ENCODE measurements around the gene LCN2. TPM values are rescaled to one million over a fixed set of nuclear protein-coding genes. Genes with fewer than 3 reads are reported as not detected.
A peak's percentile ranks its signal among the peaks of the same experiment; 100 is the strongest.

The LCN2 gene
- total RNA-seq, 2 experiments from 2014 or later: not detected

DNA sequence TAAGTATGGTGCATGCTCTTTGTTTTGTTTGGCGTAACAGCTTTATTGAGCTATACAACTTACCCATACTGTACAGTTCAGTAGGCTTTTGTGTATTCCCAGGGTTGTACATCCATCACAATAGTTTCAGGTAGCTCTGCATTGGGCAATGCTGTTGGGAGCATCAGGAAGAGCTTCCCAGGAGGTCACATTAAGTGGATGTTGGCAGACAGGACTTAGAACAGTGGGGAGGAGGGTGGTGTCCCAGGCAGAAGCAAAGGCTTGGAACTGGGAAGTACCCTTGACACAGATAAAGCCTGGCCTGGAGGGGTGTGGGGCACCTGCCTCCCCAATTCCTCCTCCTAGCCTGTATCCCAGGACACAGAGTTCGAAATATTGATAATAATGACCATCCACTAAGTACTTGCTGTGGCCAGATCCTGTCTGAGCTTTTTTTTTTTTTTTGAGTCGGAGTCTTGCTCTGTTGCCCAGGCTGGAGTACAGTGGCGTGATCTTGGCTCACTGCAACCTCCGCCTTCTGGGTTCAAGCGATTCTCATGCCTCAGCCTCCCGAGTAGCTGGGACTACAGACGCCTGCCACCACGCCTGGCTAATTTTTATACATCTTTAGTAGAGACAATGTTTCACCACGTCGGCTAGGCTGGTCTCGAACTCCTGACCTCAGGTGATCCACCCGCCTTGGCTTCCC lies 12.1 kb downstream of the LCN2 start:
- Mint-ChIP-seq H3K27me3 (no peaks in the 10 kb centered on the region), H3K4me3 (peak overlapping the region; percentile 78), H3K4me1 (peaks cover 23% of the 10 kb centered on the region), H3K27ac (peak overlapping the region; percentile 80), H3K36me3 (ENCODE audit: low read depth) (peaks cover 26% of the 10 kb centered on the region), H3K9me3 (no peaks in the 10 kb centered on the region)
- POLR2A ChIA-PET: interaction anchor here (0.6 to 3.7 kb wide), 7 partner anchors 9 to 478 kb away, joined by 3 to 20 read pairs (median 5); partner anchors contain the start of genes CIZ1 and PTGES2
- CTCF ChIA-PET: interaction anchor here (0.5 to 1.0 kb wide), 5 partner anchors 9 to 191 kb away, joined by 3 to 5 read pairs (median 3); no protein-coding TSS in a partner anchor
- DNase-seq: no peak

DNA sequence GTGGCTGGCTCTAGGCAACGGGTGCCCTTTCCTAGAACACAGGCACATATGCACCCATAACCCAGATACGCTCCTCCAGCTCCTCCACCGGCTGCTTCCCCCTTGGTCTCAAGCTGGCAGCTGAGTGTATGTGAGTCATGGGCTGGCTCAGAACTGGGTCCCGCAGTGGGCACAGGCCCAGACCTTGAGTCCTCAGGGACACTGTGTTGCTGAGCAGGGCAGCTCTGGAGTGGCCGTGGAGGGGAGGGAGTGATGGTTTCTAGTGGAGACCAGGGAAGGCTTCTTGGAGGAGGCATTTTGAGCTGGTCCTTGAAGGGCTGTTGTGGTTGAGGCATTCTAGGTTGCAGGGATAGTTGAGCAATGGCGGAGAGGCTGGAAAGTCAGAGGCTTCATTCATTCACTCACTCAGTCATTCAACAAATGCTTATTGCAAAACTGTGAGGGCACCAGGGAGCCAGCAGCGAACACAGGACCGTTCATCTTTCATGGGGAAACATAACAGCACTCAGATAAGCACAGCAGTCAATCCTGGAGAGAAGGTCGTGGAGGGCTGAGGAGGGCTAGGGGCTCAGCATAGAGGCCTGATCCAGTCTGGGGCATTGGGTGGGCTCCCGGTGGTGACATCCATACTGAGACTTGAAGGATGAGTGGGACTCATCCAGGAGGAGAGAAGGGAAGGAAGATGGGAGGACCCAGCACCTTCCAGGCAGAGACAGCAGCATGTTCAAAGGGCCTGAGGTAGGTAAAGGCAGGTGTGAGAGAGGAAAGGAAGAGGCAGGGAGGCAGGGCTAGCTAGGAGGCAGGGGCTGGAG lies 13.2 kb downstream of the LCN2 start:
- no peaks in the 10 kb centered on the region for H3K9me3 Mint-ChIP-seq
- H3K36me3 Mint-ChIP-seq (ENCODE audit: low read depth): peaks cover 34% of the 10 kb centered on the region
- ChIA-PET POLR2A (interaction anchor here (3.7 kb wide), 1 partner anchor 28 kb away, joined by 20 read pairs; the partner anchor contains the start of gene CIZ1), CTCF (no interaction called here)
- no peak overlapping the region for H3K27ac Mint-ChIP-seq
- H3K4me3 Mint-ChIP-seq: no peak overlapping the region
- no peak for DNase-seq
- H3K4me1 Mint-ChIP-seq: peaks cover 23% of the 10 kb centered on the region
- no peaks in the 10 kb centered on the region for H3K27me3 Mint-ChIP-seq

DNA sequence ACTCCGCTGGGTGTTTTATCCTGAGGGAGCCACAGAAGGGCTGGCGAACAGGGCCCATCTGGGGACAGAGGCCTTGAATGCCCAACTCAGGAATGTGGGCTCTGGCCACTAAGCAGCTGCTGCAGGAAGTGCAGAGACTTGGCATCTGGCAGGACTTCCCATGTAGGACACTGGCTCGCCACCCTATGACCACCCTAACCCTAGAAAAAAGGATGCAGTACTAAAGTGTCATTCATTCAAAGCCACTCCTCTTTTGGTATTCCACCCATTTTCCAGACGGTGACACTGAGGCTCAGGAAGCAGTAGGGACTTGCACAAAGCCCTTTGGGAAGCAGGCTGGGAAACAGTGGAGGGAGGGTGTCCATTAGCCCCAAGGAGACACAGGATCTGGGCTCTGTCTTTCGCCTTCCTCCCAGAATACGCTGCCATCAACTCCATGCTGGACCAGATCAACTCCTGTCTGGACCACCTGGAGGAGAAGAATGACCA lies 13.8 kb downstream of the LCN2 start:
- ChIA-PET CTCF (no interaction called here), POLR2A (interaction anchor here (1.2 kb wide), 1 partner anchor 27 kb away, joined by 4 read pairs; no protein-coding TSS in a partner anchor)
- no peak overlapping the region for H3K27ac Mint-ChIP-seq
- peaks cover 23% of the 10 kb centered on the region for H3K4me1 Mint-ChIP-seq
- no peak for DNase-seq
- H3K4me3 Mint-ChIP-seq: no peak overlapping the region
- H3K36me3 Mint-ChIP-seq (ENCODE audit: low read depth): peaks cover 34% of the 10 kb centered on the region
- no peaks in the 10 kb centered on the region for H3K9me3 Mint-ChIP-seq
- no peaks in the 10 kb centered on the region for H3K27me3 Mint-ChIP-seq

DNA sequence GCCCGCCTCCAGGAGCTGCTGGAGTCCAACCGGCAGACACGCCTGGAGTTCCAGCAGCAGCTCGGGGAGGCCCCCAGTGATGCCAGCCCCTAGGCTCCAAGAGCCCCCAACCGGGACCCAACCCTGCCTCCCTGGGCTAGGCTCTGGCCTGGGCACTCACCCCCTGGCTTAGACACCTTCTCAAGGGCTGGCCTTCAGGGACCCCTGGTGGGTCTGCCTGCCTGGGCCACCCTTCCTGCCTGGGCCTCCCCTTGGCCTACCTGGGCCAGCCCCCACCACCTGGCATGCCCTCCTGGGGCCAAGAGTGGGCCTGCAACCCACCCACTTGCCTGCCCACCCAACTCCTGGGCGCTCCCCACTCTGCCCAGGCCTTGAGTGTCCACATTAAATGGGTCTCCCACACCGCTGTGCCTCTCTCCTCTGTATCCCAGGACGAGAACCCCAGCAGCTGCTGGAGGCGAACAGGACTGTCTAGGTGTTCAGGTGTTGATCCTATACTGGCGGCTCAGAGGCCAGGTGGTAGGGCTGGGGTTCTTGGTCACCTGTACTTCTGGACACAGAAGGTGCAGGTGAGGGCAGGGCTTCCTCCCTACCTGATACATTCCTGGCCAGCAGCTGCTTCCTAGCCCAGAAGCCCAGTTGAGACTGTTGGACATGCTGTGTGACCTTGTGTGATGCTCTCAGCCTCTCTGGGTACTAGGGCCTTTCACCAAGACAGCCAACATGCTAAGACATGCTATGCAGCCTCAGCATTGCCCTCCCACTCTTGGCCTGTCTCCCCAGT lies 14.5 kb downstream of the LCN2 start:
- DNase-seq: no peak
- POLR2A ChIA-PET: interaction anchor here (1.2 kb wide), 1 partner anchor 27 kb away, joined by 4 read pairs; no protein-coding TSS in a partner anchor
- H3K27me3 Mint-ChIP-seq: no peaks in the 10 kb centered on the region
- H3K27ac Mint-ChIP-seq: no peak overlapping the region
- no peaks in the 10 kb centered on the region for H3K9me3 Mint-ChIP-seq
- peaks cover 23% of the 10 kb centered on the region for H3K4me1 Mint-ChIP-seq
- H3K36me3 Mint-ChIP-seq (ENCODE audit: low read depth): peaks cover 37% of the 10 kb centered on the region
- no peak overlapping the region for H3K4me3 Mint-ChIP-seq
- CTCF ChIA-PET: no interaction called here

DNA sequence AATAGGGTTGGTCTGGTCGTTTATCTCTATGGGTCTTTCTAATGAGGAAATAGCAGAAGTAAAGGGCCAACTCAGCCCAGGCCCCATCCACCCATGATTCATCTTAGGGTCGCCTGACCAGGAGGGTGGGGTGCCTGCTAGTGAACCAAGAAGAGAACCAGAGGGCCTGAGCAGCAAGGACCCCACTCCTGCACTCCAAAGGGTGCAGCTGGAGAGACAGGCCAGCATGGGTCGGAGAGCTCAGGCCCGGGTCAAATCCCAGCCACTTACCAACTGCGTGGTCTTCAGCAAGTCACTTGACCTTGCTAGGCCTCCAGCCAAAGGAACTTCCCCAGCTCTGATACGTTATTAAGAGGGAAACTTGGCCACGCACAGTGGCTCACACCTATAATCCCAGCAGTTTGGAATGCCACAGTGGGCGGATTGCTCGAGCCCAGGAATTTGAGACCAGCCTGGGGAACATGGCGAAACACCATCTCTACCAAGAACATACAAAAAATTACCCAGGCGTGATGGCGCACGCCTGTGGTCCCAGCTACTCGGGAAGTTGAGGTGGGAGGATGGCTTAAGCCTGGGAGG lies 15.1 kb downstream of the LCN2 start:
- no peak overlapping the region for H3K27ac Mint-ChIP-seq
- DNase-seq: no peak
- H3K4me3 Mint-ChIP-seq: no peak overlapping the region
- CTCF ChIA-PET: no interaction called here
- H3K4me1 Mint-ChIP-seq: peaks cover 18% of the 10 kb centered on the region
- no peaks in the 10 kb centered on the region for H3K27me3 Mint-ChIP-seq
- peaks cover 43% of the 10 kb centered on the region for H3K36me3 Mint-ChIP-seq (ENCODE audit: low read depth)
- POLR2A ChIA-PET: interaction anchor here (1.2 kb wide), 1 partner anchor 26 kb away, joined by 4 read pairs; no protein-coding TSS in a partner anchor
- no peaks in the 10 kb centered on the region for H3K9me3 Mint-ChIP-seq

DNA sequence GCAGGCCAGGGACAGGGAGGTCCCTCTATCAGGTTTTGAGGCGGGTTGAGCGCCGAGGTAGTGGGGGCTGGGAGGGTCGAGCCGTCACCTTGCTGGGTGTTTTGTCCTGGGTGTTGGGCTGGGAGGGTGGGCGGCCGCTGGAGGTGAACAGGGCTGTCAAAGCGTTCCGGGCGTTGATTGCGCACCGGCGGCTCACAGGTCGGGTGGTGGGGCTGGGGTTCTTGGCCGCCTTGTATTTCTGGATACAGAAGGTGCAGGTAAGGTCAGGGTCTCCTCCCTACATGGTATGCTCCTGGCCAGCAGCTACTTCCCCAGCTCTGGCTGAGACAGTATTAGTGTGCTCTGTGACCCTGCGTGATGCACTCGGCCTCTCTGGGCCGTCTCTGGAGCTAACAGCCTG lies 16.9 kb downstream of the LCN2 start:
- no peaks in the 10 kb centered on the region for H3K9me3 Mint-ChIP-seq
- H3K36me3 Mint-ChIP-seq (ENCODE audit: low read depth): peaks cover 49% of the 10 kb centered on the region
- ChIA-PET POLR2A (no interaction called here), CTCF (no interaction called here)
- no peak overlapping the region for H3K27ac Mint-ChIP-seq
- peaks cover 11% of the 10 kb centered on the region for H3K4me1 Mint-ChIP-seq
- no peak overlapping the region for H3K4me3 Mint-ChIP-seq
- DNase-seq: no peak
- H3K27me3 Mint-ChIP-seq: no peaks in the 10 kb centered on the region

DNA sequence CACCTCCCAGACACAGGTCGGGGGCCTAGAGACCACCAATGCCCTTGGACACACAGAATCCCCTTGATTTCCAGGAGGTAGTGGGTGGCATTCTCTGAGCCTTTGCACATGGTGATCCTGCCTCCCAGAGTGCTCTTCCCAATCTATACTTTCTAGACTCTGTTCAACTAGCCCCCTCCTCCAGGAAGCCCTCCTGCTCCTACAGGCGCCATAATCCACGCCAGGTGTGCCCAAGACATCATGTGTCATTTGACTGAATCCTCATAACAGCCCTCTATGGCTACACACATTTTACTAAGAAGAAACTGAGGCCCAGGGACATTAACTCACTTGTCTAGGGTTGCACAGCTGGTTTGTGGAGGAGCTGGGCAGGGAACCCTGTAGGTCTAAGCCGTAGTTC lies 18.0 kb downstream of the LCN2 start:
- H3K27me3 Mint-ChIP-seq: no peaks in the 10 kb centered on the region
- ChIA-PET POLR2A (no interaction called here), CTCF (no interaction called here)
- no peak overlapping the region for H3K27ac Mint-ChIP-seq
- peaks cover 3% of the 10 kb centered on the region for H3K4me1 Mint-ChIP-seq
- no peak overlapping the region for H3K4me3 Mint-ChIP-seq
- H3K9me3 Mint-ChIP-seq: no peaks in the 10 kb centered on the region
- H3K36me3 Mint-ChIP-seq (ENCODE audit: low read depth): peaks cover 45% of the 10 kb centered on the region
- no peak for DNase-seq

DNA sequence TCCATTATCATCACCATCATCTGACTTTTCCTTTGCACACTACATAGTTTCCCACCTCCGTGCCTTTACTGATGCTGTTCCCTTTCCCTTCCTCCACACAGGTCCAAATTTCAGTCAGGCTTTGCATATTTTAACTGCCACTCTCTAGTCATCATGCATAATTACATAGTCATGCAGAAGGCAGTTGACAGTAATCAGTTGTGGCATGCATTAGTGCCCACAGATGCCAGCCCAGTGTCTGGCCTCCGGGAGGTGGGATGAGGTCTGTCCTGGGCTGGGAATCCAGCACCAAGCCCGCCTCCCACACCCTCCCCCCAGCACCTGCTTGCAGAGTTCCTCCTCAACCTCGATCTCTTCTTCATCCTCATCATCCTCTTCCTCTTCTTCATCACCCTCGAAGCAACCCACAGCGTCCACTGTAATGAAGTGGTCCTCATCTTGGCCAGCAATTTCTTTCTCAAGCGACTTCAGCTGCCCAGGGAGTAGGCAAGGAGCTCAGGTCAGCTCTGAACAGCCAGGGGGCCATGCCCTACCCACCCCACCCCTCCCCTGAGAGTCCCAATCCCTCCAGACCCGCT lies 19.6 kb downstream of the LCN2 start:
- H3K36me3 Mint-ChIP-seq (ENCODE audit: low read depth): peaks cover 38% of the 10 kb centered on the region
- peak overlapping the region; percentile 4 for H3K27ac Mint-ChIP-seq
- H3K9me3 Mint-ChIP-seq: no peaks in the 10 kb centered on the region
- H3K27me3 Mint-ChIP-seq: no peaks in the 10 kb centered on the region
- POLR2A ChIA-PET: interaction anchor here (1.0 kb wide), 1 partner anchor 107 kb away, joined by 3 read pairs; the partner anchor contains the start of genes GOLGA2 and SWI5
- DNase-seq: no peak
- no peaks in the 10 kb centered on the region for H3K4me1 Mint-ChIP-seq
- CTCF ChIA-PET: interaction anchor here (1.8 kb wide), 1 partner anchor 51 kb away, joined by 4 read pairs; no protein-coding TSS in a partner anchor
- no peak overlapping the region for H3K4me3 Mint-ChIP-seq

DNA sequence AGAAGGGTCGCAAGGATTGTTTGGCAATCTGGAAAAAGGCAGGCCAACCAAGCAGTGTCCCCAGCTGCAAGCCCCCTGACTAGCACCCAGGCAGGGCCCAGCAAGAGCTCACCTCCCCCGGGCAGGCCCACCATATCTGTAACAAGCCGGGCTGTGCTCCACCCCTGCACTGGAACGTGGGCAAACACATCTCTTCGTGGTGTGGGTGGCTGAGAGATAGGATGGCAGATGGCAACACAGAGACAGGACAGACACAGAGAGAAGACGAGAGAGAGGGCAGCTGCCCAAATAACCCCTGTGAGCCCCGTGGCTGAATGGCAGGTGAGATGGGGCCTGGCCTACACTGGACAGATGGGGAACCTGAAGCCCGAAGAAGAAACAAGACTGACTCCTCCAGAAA lies 20.2 kb downstream of the LCN2 start:
- POLR2A ChIA-PET: interaction anchor here (1.0 kb wide), 1 partner anchor 107 kb away, joined by 3 read pairs; the partner anchor contains the start of genes GOLGA2 and SWI5
- H3K4me1 Mint-ChIP-seq: no peaks in the 10 kb centered on the region
- H3K4me3 Mint-ChIP-seq: no peak overlapping the region
- H3K36me3 Mint-ChIP-seq (ENCODE audit: low read depth): peaks cover 35% of the 10 kb centered on the region
- no peak overlapping the region for H3K27ac Mint-ChIP-seq
- DNase-seq: no peak
- CTCF ChIA-PET: interaction anchor here (1.0 to 1.8 kb wide), 2 partner anchors 8 to 52 kb away, joined by 3 to 4 read pairs; no protein-coding TSS in a partner anchor
- H3K9me3 Mint-ChIP-seq: no peaks in the 10 kb centered on the region
- no peaks in the 10 kb centered on the region for H3K27me3 Mint-ChIP-seq

DNA sequence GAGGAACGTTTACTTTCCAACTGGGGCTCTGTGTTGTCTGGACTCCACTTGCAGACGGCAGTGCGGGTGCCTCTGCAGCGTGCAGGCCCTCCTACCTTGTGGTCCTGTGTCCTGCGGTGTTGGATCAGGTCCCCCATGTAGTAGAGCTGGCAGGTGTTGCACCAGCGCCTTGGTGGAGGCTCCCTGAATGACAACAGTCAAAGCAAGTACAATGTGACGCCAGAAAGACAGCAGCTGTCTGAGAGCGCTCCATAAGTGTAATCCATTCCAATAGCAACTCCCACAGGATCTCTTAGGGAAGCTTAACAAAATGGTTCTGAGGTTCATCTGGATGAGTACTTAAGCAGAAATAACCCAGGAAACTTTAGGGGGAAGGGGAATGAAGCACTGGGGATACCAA lies 20.7 kb downstream of the LCN2 start:
- H3K4me3 Mint-ChIP-seq: no peak overlapping the region
- no peak for DNase-seq
- H3K9me3 Mint-ChIP-seq: no peaks in the 10 kb centered on the region
- POLR2A ChIA-PET: interaction anchor here (1.3 kb wide), 1 partner anchor 9 kb away, joined by 5 read pairs; no protein-coding TSS in a partner anchor
- H3K27ac Mint-ChIP-seq: no peak overlapping the region
- peaks cover 34% of the 10 kb centered on the region for H3K36me3 Mint-ChIP-seq (ENCODE audit: low read depth)
- CTCF ChIA-PET: interaction anchor here (1.0 to 1.8 kb wide), 2 partner anchors 9 to 52 kb away, joined by 3 to 4 read pairs; no protein-coding TSS in a partner anchor
- H3K27me3 Mint-ChIP-seq: no peaks in the 10 kb centered on the region
- no peaks in the 10 kb centered on the region for H3K4me1 Mint-ChIP-seq

DNA sequence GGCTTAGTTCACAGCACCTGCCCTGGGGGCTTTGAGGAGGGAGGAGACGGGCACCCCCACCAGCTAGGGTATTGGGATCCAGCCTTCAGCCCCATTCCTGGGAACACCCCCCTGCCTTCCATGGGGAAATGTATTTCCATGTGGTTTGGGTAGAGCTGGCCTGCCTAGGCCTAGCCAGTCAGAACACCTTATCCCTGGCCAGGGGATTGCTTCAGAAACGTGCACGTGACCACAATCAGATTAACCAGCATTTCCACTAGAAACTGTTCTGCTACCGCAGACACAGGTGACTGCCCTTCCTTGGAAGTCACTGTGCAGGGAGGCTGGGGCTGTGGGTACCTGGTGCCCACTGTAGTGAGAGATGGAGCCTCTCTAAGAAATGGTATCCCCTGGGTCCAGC lies 24.8 kb downstream of the LCN2 start:
- Mint-ChIP-seq H3K4me3 (no peak overlapping the region), H3K4me1 (no peaks in the 10 kb centered on the region), H3K27me3 (no peaks in the 10 kb centered on the region), H3K36me3 (ENCODE audit: low read depth) (peaks cover 45% of the 10 kb centered on the region), H3K27ac (no peak overlapping the region), H3K9me3 (peaks cover 3% of the 10 kb centered on the region)
- no peak for DNase-seq
- POLR2A ChIA-PET: interaction anchor here (2.0 kb wide), 1 partner anchor 17 kb away, joined by 9 read pairs; the partner anchor contains the start of gene CIZ1
- CTCF ChIA-PET: no interaction called here

DNA sequence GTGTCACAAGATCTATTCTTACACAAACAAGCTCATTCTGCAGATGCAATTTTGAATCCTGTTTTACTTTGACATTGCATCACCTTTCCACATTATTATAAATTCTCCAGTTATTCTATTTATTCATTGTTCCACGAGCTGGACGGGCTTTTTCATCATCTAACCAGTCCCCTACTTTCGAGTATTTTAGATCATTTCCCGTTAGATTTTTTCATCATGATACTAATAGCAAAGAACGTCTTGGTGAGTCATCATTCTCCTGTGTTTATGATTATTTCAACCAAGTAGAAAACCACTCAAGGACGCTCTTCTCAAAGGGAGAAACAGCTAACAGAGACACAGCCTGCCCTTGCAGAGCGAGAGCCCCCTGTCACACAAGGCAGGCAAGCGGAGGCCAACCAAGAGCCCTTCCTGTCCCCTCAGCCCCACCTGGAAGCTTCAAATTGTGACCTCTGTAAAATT lies 25.9 kb downstream of the LCN2 start:
- Mint-ChIP-seq H3K4me3 (no peak overlapping the region), H3K27me3 (no peaks in the 10 kb centered on the region), H3K9me3 (peaks cover 4% of the 10 kb centered on the region), H3K27ac (peak overlapping the region; percentile 24), H3K4me1 (no peaks in the 10 kb centered on the region), H3K36me3 (ENCODE audit: low read depth) (peaks cover 46% of the 10 kb centered on the region)
- CTCF ChIA-PET: no interaction called here
- POLR2A ChIA-PET: interaction anchor here (0.8 to 2.0 kb wide), 2 partner anchors 16 to 168 kb away, joined by 3 to 9 read pairs; partner anchors contain the start of gene CIZ1
- no peak for DNase-seq
